Caco-2 (cell line): ENCODE measurements around the gene IRX2. TPM values are rescaled to one million over a fixed set of nuclear protein-coding genes. Genes with fewer than 3 reads are reported as not detected.

ENCODE experiments used
- BruUV-seq: library from RNA; stranded (reverse); fragments of 400-500 nt; replicated peaks from 2 replicates; lab custom pipeline; 2021; lab: Mats Ljungman, UMichigan
- CTCF ChIA-PET: fragments of 300-600 bp; sonication (Branson Sonifier 250); formaldehyde crosslinking; loops from one replicate; lab custom pipeline; 2022; ENCODE audit warnings: antibody characterized with exemption; lab: Charles Lee
- POLR2A ChIA-PET: fragments of 300-600 bp; sonication (Branson Sonifier 250); formaldehyde crosslinking; loops from one replicate; lab custom pipeline; 2022; ENCODE audit warnings: antibody characterized with exemption; lab: Charles Lee
- DNase-seq, 2 experiments: peaks; one replicate each; pipeline versions ENCODE4 v3.0.0 to v3.0.0-alpha.2; 2020 to 2022
- H3K27me3 ChIP-seq: replicated peaks from 2 replicates; pipeline ENCODE4 v1.6.0; 2011; ENCODE audit warnings: low read length; ENCODE audit not compliant: control insufficient read depth, insufficient read depth
- H3K36me3 ChIP-seq: 2 replicates; pipeline ENCODE4 v1.5.1; 2011; ENCODE audit warnings: low read length; ENCODE audit not compliant: control insufficient read depth, insufficient read depth
- H3K4me1 ChIP-seq: fragments of 250-450 bp; sonication (Bioruptor Pico); 2 replicates; pipeline ENCODE4 v1.5.1; 2020; ENCODE audit warnings: mild to moderate bottlenecking
- H3K4me3 ChIP-seq: 2 replicates; pipeline ENCODE4 v1.5.1; 2011; ENCODE audit warnings: low read depth, mild to moderate bottlenecking, control low read depth, low read length
- H3K9me3 ChIP-seq: fragments of 250-450 bp; sonication (Bioruptor Pico); 2 replicates; pipeline ENCODE4 v1.5.1; 2020; ENCODE audit warnings: mild to moderate bottlenecking, moderate library complexity
- H3K27ac Mint-ChIP-seq: one replicate; pipeline ENCODE4 v1.8.0; 2022; ENCODE audit warnings: mixed read lengths; ENCODE audit not compliant: unreplicated experiment
- H3K27me3 Mint-ChIP-seq: one replicate; pipeline ENCODE4 v1.8.0; 2022; ENCODE audit warnings: mixed read lengths; ENCODE audit not compliant: insufficient read depth, unreplicated experiment
- H3K36me3 Mint-ChIP-seq: one replicate; pipeline ENCODE4 v1.8.0; 2022; ENCODE audit warnings: mild to moderate bottlenecking, mixed read lengths; ENCODE audit not compliant: insufficient read depth, unreplicated experiment
- H3K4me1 Mint-ChIP-seq: one replicate; pipeline ENCODE4 v1.8.0; 2022; ENCODE audit warnings: low read depth, mixed read lengths; ENCODE audit not compliant: unreplicated experiment
- H3K4me3 Mint-ChIP-seq: one replicate; pipeline ENCODE4 v1.8.0; 2022; ENCODE audit warnings: mild to moderate bottlenecking, moderate library complexity, mixed read lengths; ENCODE audit not compliant: unreplicated experiment
- H3K9me3 Mint-ChIP-seq: one replicate; pipeline ENCODE4 v1.8.0; 2022; ENCODE audit warnings: mixed read lengths; ENCODE audit not compliant: unreplicated experiment
- CTCF ChIP-seq, 2 experiments: fragments of 200-600 bp in 1 of 2; IDR thresholded peaks; 1 replicate in 1 of 2; 2 replicates in 1 of 2; pipeline versions ENCODE4 v1.5.1 to v1.8.0; 2011 to 2022; ENCODE audit warnings: antibody characterized with exemption in 1 of 2, control low read depth in 1 of 2, inconsistent platforms in 1 of 2, low read depth in 1 of 2, low read length in 1 of 2, mild to moderate bottlenecking in 1 of 2, moderate library complexity in 1 of 2; ENCODE audit not compliant: insufficient read depth in 1 of 2, severe bottlenecking in 1 of 2, unreplicated experiment in 1 of 2
- intact Hi-C: fragments of 100-400 bp; cut with micrococcal nuclease; formaldehyde crosslinking; loops from one replicate; pipeline ENCODE4 v1.10.0; 2022; ENCODE audit not compliant: unreplicated experiment
- total RNA-seq: library from RNA; stranded (reverse); gene quantifications from 2 replicates; pipeline ENCODE4 v1.2.3, GENCODE V29; 2022

IRX2 gene
- total RNA-seq, 1 experiment from 2014 or later: 44.1 TPM

- Mint-ChIP-seq H3K4me1 (peaks cover 25% of the 10 kb centered on the region), H3K9me3 (peaks cover 11% of the 10 kb centered on the region), H3K4me3 (peak overlapping the region; percentile 85), H3K27ac (peak overlapping the region; percentile 83), H3K36me3 (peaks cover 10% of the 10 kb centered on the region), H3K27me3 (no peaks in the 10 kb centered on the region)
- Histone ChIP-seq H3K27me3 (no peaks in the 10 kb centered on the region), H3K4me1 (peaks cover 15% of the 10 kb centered on the region), H3K9me3 (no peaks in the 10 kb centered on the region), H3K36me3 (no peaks in the 10 kb centered on the region), H3K4me3 (peak overlapping the region; percentile 70)
- ChIA-PET CTCF (interaction anchor here (0.6 to 1.4 kb wide), 2 partner anchors 9 to 74 kb away, joined by 3 read pairs; no protein-coding TSS in a partner anchor), POLR2A (no interaction called here)
- BruUV-seq: no TSS peak
- DNase-seq: no peak
- no peak for TF ChIP-seq CTCF (IDR thresholded peaks at IDR 0.05; ENCODE audit: insufficient read depth in 1 of 2, low read depth in 1 of 2, low read length in 1 of 2, severe bottlenecking in 1 of 2, unreplicated experiment in 1 of 2)
- intact Hi-C loops: loop anchor here (1.0 to 2.0 kb wide), 3 partner anchors 25 to 93 kb away; no protein-coding TSS in a partner anchor
Observed at GRCh38 chr5:2755681-2756171, 4.2 kb upstream of the IRX2 start.

GRCh38 chr5:2755076-2755680 lies 3.7 kb upstream of the IRX2 start:
- BruUV-seq: no TSS peak
- ChIA-PET CTCF (no interaction called here), POLR2A (no interaction called here)
- Mint-ChIP-seq H3K27ac (no peak overlapping the region), H3K27me3 (no peaks in the 10 kb centered on the region), H3K36me3 (peaks cover 15% of the 10 kb centered on the region), H3K4me1 (peaks cover 25% of the 10 kb centered on the region), H3K4me3 (peak overlapping the region; percentile 85), H3K9me3 (peaks cover 11% of the 10 kb centered on the region)
- H3K4me3 ChIP-seq: no peak overlapping the region
- intact Hi-C loops: no loop called here
- TF ChIP-seq CTCF (IDR thresholded peaks at IDR 0.05; ENCODE audit: insufficient read depth in 1 of 2, low read depth in 1 of 2, low read length in 1 of 2, severe bottlenecking in 1 of 2, unreplicated experiment in 1 of 2): no peak
- peaks cover 15% of the 10 kb centered on the region for H3K4me1 ChIP-seq
- no peak for DNase-seq
- no peaks in the 10 kb centered on the region for H3K27me3 ChIP-seq
- no peaks in the 10 kb centered on the region for H3K36me3 ChIP-seq
- no peaks in the 10 kb centered on the region for H3K9me3 ChIP-seq

- Mint-ChIP-seq H3K4me1 (peaks cover 31% of the 10 kb centered on the region), H3K36me3 (peaks cover 21% of the 10 kb centered on the region), H3K4me3 (peak overlapping the region; percentile 52)
Observed at GRCh38 chr5:2754581-2755075, 3.2 kb upstream of the IRX2 start.

More at GRCh38 chr5:2754581-2755075, 3.2 kb upstream of the IRX2 start:
- Histone ChIP-seq H3K36me3 (no peaks in the 10 kb centered on the region), H3K27me3 (no peaks in the 10 kb centered on the region), H3K9me3 (no peaks in the 10 kb centered on the region), H3K4me1 (peaks cover 16% of the 10 kb centered on the region), H3K4me3 (no peak overlapping the region)
- no peak for DNase-seq
- CTCF ChIA-PET: no interaction called here
- Mint-ChIP-seq H3K9me3 (peaks cover 11% of the 10 kb centered on the region), H3K27ac (peak overlapping the region; percentile 65), H3K27me3 (no peaks in the 10 kb centered on the region)
- no TSS peak for BruUV-seq
- intact Hi-C loops: no loop called here
- TF ChIP-seq CTCF (IDR thresholded peaks at IDR 0.05; ENCODE audit: insufficient read depth in 1 of 2, low read depth in 1 of 2, low read length in 1 of 2, severe bottlenecking in 1 of 2, unreplicated experiment in 1 of 2): no peak
- POLR2A ChIA-PET: no interaction called here
